SK-N-SH (cell line): ENCODE results near the gene TADA2B. TPM values are rescaled to one million over a fixed set of nuclear protein-coding genes. Genes with fewer than 3 reads are reported as not detected.

Experiments used
- CTCF ChIA-PET: fragments of 300-600, 350-600 bp; formaldehyde crosslinking; extraction: SDS; loops from one replicate; lab custom pipeline; 2021; lab: Yijun Ruan, JAX
- POLR2A ChIA-PET: fragments of 350-600 bp; sonication (Branson Sonifier 250); formaldehyde crosslinking; extraction: SDS; loops from one replicate; lab custom pipeline; 2020; ENCODE audit warnings: antibody characterized with exemption, inconsistent platforms; lab: Yijun Ruan, JAX
- DNase-seq: peaks from one replicate; pipeline ENCODE4 v3.0.0; 2012
- H2AFZ ChIP-seq: fragments of 200-600 bp; sonication (generic); 2 replicates; pipeline ENCODE4 v1.8.1; 2016; ENCODE audit warnings: antibody characterized with exemption, mild to moderate bottlenecking, low read depth
- H3F3A ChIP-seq: fragments of 200-600 bp; sonication (generic); replicated peaks from 2 replicates; pipeline ENCODE3; 2016; ENCODE audit warnings: antibody characterized with exemption, mild to moderate bottlenecking; ENCODE audit not compliant: insufficient read depth
- H3K27ac ChIP-seq, 2 experiments: fragments of 200-500 bp in 1 of 2; fragments of 200-600 bp in 1 of 2; sonication (Bioruptor generic) in 1 of 2; sonication (generic), shearing (Covaris generic) in 1 of 2; 2 replicates each; pipeline versions ENCODE4 v1.5.1 to v1.6.1; 2014 to 2016; ENCODE audit warnings: low read depth in 2 of 2, inconsistent platforms in 1 of 2, low read length in 1 of 2, mild to moderate bottlenecking in 1 of 2, mixed read lengths in 1 of 2
- H3K27me3 ChIP-seq: fragments of 200-600 bp; sonication (generic), shearing (Covaris generic); 2 replicates; pipeline ENCODE4 v1.6.1; 2016; ENCODE audit warnings: mixed run types; ENCODE audit not compliant: insufficient read depth
- H3K36me3 ChIP-seq, 2 experiments: fragments of 200-500 bp in 1 of 2; fragments of 200-600 bp in 1 of 2; sonication (Bioruptor generic) in 1 of 2; sonication (generic) in 1 of 2; replicated peaks in 1 of 2; 2 replicates each; pipeline versions ENCODE3 to v1.5.1; 2014 to 2016; ENCODE audit warnings: low read length in 1 of 2, mild to moderate bottlenecking in 1 of 2; ENCODE audit not compliant: insufficient read depth in 2 of 2, control insufficient read depth in 1 of 2
- H3K4me1 ChIP-seq, 2 experiments: fragments of 200-500 bp in 1 of 2; fragments of 200-600 bp in 1 of 2; sonication (Bioruptor generic) in 1 of 2; sonication (generic), shearing (Covaris generic) in 1 of 2; 2 replicates each; pipeline versions ENCODE4 v1.5.1 to v1.6.1; 2014 to 2016; ENCODE audit warnings: low read depth in 1 of 2, low read length in 1 of 2, mixed run types in 1 of 2; ENCODE audit not compliant: insufficient read depth in 2 of 2, control insufficient read depth in 1 of 2
- H3K4me2 ChIP-seq: fragments of 200-600 bp; sonication (generic), shearing (Covaris generic); 2 replicates; pipeline ENCODE4 v1.6.1; 2017; ENCODE audit warnings: mixed run types
- H3K4me3 ChIP-seq, 2 experiments: fragments of 200-500 bp in 1 of 2; fragments of 200-600 bp in 1 of 2; sonication (Bioruptor generic) in 1 of 2; sonication (generic), shearing (Covaris generic) in 1 of 2; 2 replicates each; pipeline versions ENCODE4 v1.5.1 to v1.8.1; 2014 to 2016; ENCODE audit warnings: low read depth in 2 of 2, inconsistent platforms in 1 of 2, low read length in 1 of 2, mild to moderate bottlenecking in 1 of 2, mixed read lengths in 1 of 2, moderate library complexity in 1 of 2
- H3K79me2 ChIP-seq: fragments of 200-600 bp; sonication (generic); 2 replicates; pipeline ENCODE4 v1.8.1; 2017; ENCODE audit warnings: mild to moderate bottlenecking; ENCODE audit not compliant: insufficient read depth
- H3K9ac ChIP-seq: fragments of 200-600 bp; sonication (generic); 2 replicates; pipeline ENCODE4 v1.6.1; 2017; ENCODE audit warnings: mixed run types
- H3K9me2 ChIP-seq: fragments of 200-600 bp; sonication (generic); 2 replicates; pipeline ENCODE4 v1.6.1; 2017; ENCODE audit warnings: mixed run types
- H3K9me3 ChIP-seq: fragments of 200-600 bp; sonication (generic); 2 replicates; pipeline ENCODE4 v1.6.1; 2017; ENCODE audit warnings: mixed run types, mild to moderate bottlenecking, moderate library complexity
- H4K20me1 ChIP-seq: fragments of 200-600 bp; sonication (generic); 2 replicates; pipeline ENCODE4 v1.6.1; 2017; ENCODE audit warnings: mild to moderate bottlenecking, mixed run types; ENCODE audit not compliant: insufficient read depth
- ELF1 ChIP-seq: IDR thresholded peaks from 2 replicates; pipeline ENCODE4 v1.4.0; 2012
- EZH2phosphoT487 ChIP-seq: fragments of 200-600 bp; sonication (generic); IDR thresholded peaks from 2 replicates; pipeline ENCODE4 v1.6.1; 2017; ENCODE audit warnings: low read depth, mixed run types, mild to moderate bottlenecking, antibody characterized with exemption, moderate library complexity, borderline replicate concordance
- FOSL2 ChIP-seq: IDR thresholded peaks from 2 replicates; pipeline ENCODE4 v1.4.0; 2012; ENCODE audit warnings: low read depth, mild to moderate bottlenecking, moderate library complexity, borderline replicate concordance
- GABPA ChIP-seq: IDR thresholded peaks from 2 replicates; pipeline ENCODE4 v1.4.0; 2012; ENCODE audit warnings: low read depth, mild to moderate bottlenecking
- GATA2 ChIP-seq: sonication (generic); formaldehyde crosslinking; IDR thresholded peaks from 2 replicates; pipeline ENCODE4 v1.5.0; 2020; ENCODE audit warnings: mild to moderate bottlenecking, missing genetic modification reagents
- JUND ChIP-seq: IDR thresholded peaks from 2 replicates; pipeline ENCODE4 v1.4.0; 2012
- MEF2A ChIP-seq: IDR thresholded peaks from 2 replicates; pipeline ENCODE4 v1.4.0; 2012; ENCODE audit warnings: low read depth, borderline replicate concordance
- POLR2AphosphoS5 ChIP-seq: IDR thresholded peaks from 2 replicates; pipeline ENCODE4 v1.6.1; 2012; ENCODE audit warnings: low read depth, low read length
- RCOR1 ChIP-seq: fragments of 150-350 bp; IDR thresholded peaks from 2 replicates; pipeline ENCODE4 v1.6.1; 2017; ENCODE audit warnings: antibody characterized with exemption, low read length
- SMC3 ChIP-seq: IDR thresholded peaks from 2 replicates; pipeline ENCODE4 v1.6.1; 2012; ENCODE audit warnings: low read depth, low read length, improper control_type of control experiment
- TCF12 ChIP-seq: IDR thresholded peaks from 2 replicates; pipeline ENCODE4 v1.4.0; 2012
- YY1 ChIP-seq: IDR thresholded peaks from 2 replicates; pipeline ENCODE4 v1.4.0; 2012; ENCODE audit warnings: low read depth, mild to moderate bottlenecking
- WGBS: methylation state at CpG from one replicate; pipeline ENCODE4 v1.1.6; 2017; ENCODE audit warnings: low lambda C conversion rate; 5-methylcytosine and 5-hydroxymethylcytosine counted together
- polyA plus RNA-seq, 3 experiments: library from polyadenylated mRNA; depleted of rRNA; stranded (reverse); fragments of >200 nt; gene quantifications; 2 replicates each; pipeline ENCODE4 v1.2.3, GENCODE V29; 2012
- TF ChIP-seq, protein P1 (sequence below): IDR thresholded peaks from 2 replicates; pipeline ENCODE4 v1.4.0; 2012; ENCODE audit warnings: low read depth, borderline replicate concordance
- TF ChIP-seq, protein P2 (sequence below): fragments of 150-350 bp; IDR thresholded peaks from 2 replicates; pipeline ENCODE4 v1.6.1; 2016; ENCODE audit warnings: mild to moderate bottlenecking, low read depth, low read length
- TF ChIP-seq, protein P3 (sequence below): fragments of 150-350 bp; IDR thresholded peaks from 2 replicates; pipeline ENCODE4 v1.6.1; 2017; ENCODE audit warnings: antibody characterized with exemption, low read length, low read depth, borderline replicate concordance
- TF ChIP-seq, protein P4 (sequence below): fragments of 200-600 bp; sonication (generic); IDR thresholded peaks from 2 replicates; pipeline ENCODE4 v1.6.1; 2017; ENCODE audit warnings: antibody characterized with exemption, mild to moderate bottlenecking, moderate library complexity
- TF ChIP-seq, protein P5 (sequence below): IDR thresholded peaks from 2 replicates; pipeline ENCODE4 v1.6.1; 2012; ENCODE audit warnings: mild to moderate bottlenecking, low read depth, low read length, moderate library complexity

TADA2B gene
- polyA plus RNA-seq, 1 of the 3 experiments (the other 2 are of a cell fraction) = 8.0 TPM

DNA sequence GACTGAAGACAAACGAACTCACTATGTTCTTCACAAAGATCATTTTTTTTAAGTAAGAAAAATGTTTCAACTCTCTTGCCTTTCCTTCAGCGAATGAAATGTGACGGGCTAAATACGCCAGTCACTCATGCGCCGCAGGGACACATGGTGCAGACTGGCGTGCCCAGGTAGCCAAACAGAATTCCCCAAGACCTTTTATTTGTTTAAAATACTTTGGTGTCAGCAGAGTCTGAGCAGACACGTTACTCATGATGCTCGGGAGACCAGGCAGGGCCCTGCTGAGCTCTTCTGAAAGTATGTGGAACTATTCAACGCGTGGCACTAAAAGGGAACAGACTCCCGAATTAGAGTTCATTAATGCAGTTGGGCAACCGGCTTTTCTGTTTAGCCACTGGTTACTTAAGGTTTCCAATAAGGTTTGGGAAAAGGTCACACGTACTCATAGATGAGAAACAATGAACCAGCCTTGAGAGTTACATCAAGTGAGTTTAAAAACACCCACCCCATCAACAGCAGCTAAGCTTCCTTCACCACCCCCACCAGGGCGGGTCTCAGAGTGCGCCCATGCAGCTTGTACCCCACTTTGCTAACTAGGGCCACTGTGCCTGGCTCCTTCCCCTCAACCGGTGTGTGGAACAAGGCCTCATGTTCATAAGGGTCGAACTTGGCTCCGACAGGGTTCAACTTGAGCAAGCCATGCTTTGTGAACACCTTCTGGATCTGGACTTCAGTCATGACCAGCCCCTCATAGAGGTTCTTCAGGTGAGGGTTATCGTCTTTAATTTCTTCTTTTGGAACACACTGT, 17.4 kb downstream of the TADA2B start:
- Histone ChIP-seq H3K9me2 (no peaks in the 10 kb centered on the region), H3K36me3 (peaks cover 63 to 71% of the 10 kb centered on the region in 2 experiments), H3K4me2 (no peak overlapping the region), H3K79me2 (peaks cover 60% of the 10 kb centered on the region; the same call in 1 of the 2 replicates), H3K27ac (no peak overlapping the region), H3K9me3 (no peaks in the 10 kb centered on the region), H3F3A (peaks cover 29% of the 10 kb centered on the region), H3K4me3 (no peak overlapping the region), H2AFZ (no peak overlapping the region), H4K20me1 (peaks cover 11% of the 10 kb centered on the region; the same call in 1 of the 2 replicates), H3K4me1 (no peaks in the 10 kb centered on the region), H3K27me3 (no peaks in the 10 kb centered on the region), H3K9ac (no peak overlapping the region)
- TF ChIP-seq, protein P1, sequence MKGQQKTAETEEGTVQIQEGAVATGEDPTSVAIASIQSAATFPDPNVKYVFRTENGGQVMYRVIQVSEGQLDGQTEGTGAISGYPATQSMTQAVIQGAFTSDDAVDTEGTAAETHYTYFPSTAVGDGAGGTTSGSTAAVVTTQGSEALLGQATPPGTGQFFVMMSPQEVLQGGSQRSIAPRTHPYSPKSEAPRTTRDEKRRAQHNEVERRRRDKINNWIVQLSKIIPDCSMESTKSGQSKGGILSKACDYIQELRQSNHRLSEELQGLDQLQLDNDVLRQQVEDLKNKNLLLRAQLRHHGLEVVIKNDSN = no peak
- TF ChIP-seq GATA2 (CRISPR knock-in tag) (no peak), MEF2A (no peak), JUND (no peak), YY1 (no peak), ELF1 (no peak), TCF12 (no peak), POLR2AphosphoS5 (no peak), EZH2phosphoT487 (no peak), SMC3 (no peak), RCOR1 (no peak), GABPA (no peak), FOSL2 (no peak)
- TF ChIP-seq, protein P2, sequence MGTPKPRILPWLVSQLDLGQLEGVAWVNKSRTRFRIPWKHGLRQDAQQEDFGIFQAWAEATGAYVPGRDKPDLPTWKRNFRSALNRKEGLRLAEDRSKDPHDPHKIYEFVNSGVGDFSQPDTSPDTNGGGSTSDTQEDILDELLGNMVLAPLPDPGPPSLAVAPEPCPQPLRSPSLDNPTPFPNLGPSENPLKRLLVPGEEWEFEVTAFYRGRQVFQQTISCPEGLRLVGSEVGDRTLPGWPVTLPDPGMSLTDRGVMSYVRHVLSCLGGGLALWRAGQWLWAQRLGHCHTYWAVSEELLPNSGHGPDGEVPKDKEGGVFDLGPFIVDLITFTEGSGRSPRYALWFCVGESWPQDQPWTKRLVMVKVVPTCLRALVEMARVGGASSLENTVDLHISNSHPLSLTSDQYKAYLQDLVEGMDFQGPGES = no peak
- TF ChIP-seq, protein P3, sequence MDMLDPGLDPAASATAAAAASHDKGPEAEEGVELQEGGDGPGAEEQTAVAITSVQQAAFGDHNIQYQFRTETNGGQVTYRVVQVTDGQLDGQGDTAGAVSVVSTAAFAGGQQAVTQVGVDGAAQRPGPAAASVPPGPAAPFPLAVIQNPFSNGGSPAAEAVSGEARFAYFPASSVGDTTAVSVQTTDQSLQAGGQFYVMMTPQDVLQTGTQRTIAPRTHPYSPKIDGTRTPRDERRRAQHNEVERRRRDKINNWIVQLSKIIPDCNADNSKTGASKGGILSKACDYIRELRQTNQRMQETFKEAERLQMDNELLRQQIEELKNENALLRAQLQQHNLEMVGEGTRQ = no peak
- TF ChIP-seq, protein P4, sequence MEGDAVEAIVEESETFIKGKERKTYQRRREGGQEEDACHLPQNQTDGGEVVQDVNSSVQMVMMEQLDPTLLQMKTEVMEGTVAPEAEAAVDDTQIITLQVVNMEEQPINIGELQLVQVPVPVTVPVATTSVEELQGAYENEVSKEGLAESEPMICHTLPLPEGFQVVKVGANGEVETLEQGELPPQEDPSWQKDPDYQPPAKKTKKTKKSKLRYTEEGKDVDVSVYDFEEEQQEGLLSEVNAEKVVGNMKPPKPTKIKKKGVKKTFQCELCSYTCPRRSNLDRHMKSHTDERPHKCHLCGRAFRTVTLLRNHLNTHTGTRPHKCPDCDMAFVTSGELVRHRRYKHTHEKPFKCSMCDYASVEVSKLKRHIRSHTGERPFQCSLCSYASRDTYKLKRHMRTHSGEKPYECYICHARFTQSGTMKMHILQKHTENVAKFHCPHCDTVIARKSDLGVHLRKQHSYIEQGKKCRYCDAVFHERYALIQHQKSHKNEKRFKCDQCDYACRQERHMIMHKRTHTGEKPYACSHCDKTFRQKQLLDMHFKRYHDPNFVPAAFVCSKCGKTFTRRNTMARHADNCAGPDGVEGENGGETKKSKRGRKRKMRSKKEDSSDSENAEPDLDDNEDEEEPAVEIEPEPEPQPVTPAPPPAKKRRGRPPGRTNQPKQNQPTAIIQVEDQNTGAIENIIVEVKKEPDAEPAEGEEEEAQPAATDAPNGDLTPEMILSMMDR = no peak
- TF ChIP-seq, protein P5, sequence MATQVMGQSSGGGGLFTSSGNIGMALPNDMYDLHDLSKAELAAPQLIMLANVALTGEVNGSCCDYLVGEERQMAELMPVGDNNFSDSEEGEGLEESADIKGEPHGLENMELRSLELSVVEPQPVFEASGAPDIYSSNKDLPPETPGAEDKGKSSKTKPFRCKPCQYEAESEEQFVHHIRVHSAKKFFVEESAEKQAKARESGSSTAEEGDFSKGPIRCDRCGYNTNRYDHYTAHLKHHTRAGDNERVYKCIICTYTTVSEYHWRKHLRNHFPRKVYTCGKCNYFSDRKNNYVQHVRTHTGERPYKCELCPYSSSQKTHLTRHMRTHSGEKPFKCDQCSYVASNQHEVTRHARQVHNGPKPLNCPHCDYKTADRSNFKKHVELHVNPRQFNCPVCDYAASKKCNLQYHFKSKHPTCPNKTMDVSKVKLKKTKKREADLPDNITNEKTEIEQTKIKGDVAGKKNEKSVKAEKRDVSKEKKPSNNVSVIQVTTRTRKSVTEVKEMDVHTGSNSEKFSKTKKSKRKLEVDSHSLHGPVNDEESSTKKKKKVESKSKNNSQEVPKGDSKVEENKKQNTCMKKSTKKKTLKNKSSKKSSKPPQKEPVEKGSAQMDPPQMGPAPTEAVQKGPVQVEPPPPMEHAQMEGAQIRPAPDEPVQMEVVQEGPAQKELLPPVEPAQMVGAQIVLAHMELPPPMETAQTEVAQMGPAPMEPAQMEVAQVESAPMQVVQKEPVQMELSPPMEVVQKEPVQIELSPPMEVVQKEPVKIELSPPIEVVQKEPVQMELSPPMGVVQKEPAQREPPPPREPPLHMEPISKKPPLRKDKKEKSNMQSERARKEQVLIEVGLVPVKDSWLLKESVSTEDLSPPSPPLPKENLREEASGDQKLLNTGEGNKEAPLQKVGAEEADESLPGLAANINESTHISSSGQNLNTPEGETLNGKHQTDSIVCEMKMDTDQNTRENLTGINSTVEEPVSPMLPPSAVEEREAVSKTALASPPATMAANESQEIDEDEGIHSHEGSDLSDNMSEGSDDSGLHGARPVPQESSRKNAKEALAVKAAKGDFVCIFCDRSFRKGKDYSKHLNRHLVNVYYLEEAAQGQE = no peak
- 94% methylated on average over 19 of the region's 20 CpGs for WGBS
- DNase-seq = no peak
- POLR2A ChIA-PET = interaction anchor here (0.6 kb wide), 1 partner anchor 13 kb away, joined by 3 read pairs; no protein-coding TSS in a partner anchor
- CTCF ChIA-PET = interaction anchor here (1.8 to 3.2 kb wide), 2 partner anchors 10 to 17 kb away, joined by 5 to 19 read pairs; partner anchors contain the start of gene TADA2B
